ENCODE measurements around the gene COL23A1. TPM values are rescaled to one million over a fixed set of nuclear protein-coding genes. Genes with fewer than 3 reads are reported as not detected.

Gene COL23A1
- polyA plus RNA-seq, 3 donors: 0.11 to 0.21 TPM; not detected in 1

DNA sequence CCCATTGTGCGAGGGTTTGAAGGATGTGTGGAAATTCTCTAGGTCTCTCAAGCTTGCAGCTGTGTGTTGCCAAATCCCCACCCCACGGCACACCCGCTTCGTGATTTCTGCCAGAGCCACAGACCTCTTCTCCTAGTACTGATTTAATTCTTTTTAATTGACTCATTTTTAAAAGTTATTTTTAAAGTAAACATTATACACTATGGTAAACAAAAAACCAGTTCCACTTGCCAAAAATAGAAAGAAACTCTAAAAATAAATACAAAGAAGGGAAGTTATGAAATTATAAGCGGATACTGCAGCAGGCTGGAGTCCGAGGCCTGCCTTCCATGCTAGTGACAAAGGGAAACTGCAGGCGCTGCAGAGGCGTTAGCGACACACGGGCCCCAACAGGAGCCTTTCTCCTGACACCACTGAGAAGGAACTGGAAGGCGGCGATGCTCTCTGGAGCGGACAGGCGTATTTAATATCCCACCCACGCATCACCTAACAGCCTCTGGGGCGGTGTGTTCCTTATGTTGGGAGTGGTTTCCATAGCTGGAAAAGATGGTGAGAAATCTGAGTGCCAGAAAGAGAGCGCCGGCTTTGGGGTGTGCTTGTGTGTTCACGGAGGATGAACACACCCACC is 122.5 kb downstream of the COL23A1 start:
- Histone ChIP-seq H3K27ac (ENCODE audit: low read depth in 1 of 2, low read length in 2 of 2) (peak overlapping the region; percentile 59 to 88), H3K79me2 (ENCODE audit: insufficient read depth, low read length) (peaks cover 33% of the 10 kb centered on the region), H3K4me3 (replicated peaks in 1 of 3; ENCODE audit: low read depth in 2 of 3, low read length in 3 of 3) (peak overlapping the region in 2 of 3 experiments; percentile 6 to 48), H4K20me1 (ENCODE audit: insufficient read depth, low read length) (no peaks in the 10 kb centered on the region), H3K4me2 (replicated peaks; ENCODE audit: extremely low read depth, low read length, poor library complexity, severe bottlenecking) (peak overlapping the region; percentile 70), H3K9me3 (replicated peaks in 1 of 2; ENCODE audit: control insufficient read depth in 1 of 2, insufficient read depth in 1 of 2, low read length in 2 of 2) (no peaks in the 10 kb centered on the region), H2AFZ (ENCODE audit: insufficient read depth, low read depth, low read length, poor library complexity, severe bottlenecking) (peak overlapping the region; percentile 44), H3K9ac (ENCODE audit: insufficient read depth, low read length, poor library complexity, severe bottlenecking) (no peak overlapping the region), H3K27me3 (ENCODE audit: control insufficient read depth in 2 of 2, insufficient read depth in 2 of 2, low read length in 2 of 2) (no peaks in the 10 kb centered on the region), H3K4me1 (ENCODE audit: control insufficient read depth in 1 of 2, insufficient read depth in 2 of 2, low read length in 2 of 2) (peaks cover 52 to 62% of the 10 kb centered on the region in 2 donors), H3K36me3 (replicated peaks in 1 of 2; ENCODE audit: control insufficient read depth in 1 of 2, insufficient read depth in 2 of 2, low read length in 2 of 2) (no peaks in the 10 kb centered on the region)
- peak overlapping the region; percentile 6 to 97 (median 87) for H3K27ac Mint-ChIP-seq
- H3K9me3 Mint-ChIP-seq: peaks cover 0 to 2% (median 0%) of the 10 kb centered on the region in 7 donors
- peak; percentile 60 to 80 (median 69) for DNase-seq
- H3K36me3 Mint-ChIP-seq: no peaks in the 10 kb centered on the region
- intact Hi-C loops (cut with micrococcal nuclease): no loop called here
- peaks cover 51% of the 10 kb centered on the region for H3K4me1 Mint-ChIP-seq
- 3% methylated on average over 5 of the region's 19 CpGs for WGBS (ENCODE audit: insufficient coverage)
- TF ChIP-seq, protein P1, sequence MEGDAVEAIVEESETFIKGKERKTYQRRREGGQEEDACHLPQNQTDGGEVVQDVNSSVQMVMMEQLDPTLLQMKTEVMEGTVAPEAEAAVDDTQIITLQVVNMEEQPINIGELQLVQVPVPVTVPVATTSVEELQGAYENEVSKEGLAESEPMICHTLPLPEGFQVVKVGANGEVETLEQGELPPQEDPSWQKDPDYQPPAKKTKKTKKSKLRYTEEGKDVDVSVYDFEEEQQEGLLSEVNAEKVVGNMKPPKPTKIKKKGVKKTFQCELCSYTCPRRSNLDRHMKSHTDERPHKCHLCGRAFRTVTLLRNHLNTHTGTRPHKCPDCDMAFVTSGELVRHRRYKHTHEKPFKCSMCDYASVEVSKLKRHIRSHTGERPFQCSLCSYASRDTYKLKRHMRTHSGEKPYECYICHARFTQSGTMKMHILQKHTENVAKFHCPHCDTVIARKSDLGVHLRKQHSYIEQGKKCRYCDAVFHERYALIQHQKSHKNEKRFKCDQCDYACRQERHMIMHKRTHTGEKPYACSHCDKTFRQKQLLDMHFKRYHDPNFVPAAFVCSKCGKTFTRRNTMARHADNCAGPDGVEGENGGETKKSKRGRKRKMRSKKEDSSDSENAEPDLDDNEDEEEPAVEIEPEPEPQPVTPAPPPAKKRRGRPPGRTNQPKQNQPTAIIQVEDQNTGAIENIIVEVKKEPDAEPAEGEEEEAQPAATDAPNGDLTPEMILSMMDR (IDR thresholded peaks at IDR 0.05): no peak
- peak overlapping the region; percentile 70 to 77 for H3K4me3 Mint-ChIP-seq
- H3K27me3 Mint-ChIP-seq (ENCODE audit: low read depth in 3 of 3): peaks cover 0 to 4% (median 0%) of the 10 kb centered on the region in 3 donors

GRCh38 chr5:178467205-178467567 is 123.0 kb downstream of the COL23A1 start:
- Mint-ChIP-seq H3K4me1 (peaks cover 54% of the 10 kb centered on the region), H3K27me3 (ENCODE audit: low read depth in 3 of 3) (peaks cover 0 to 4% (median 0%) of the 10 kb centered on the region in 3 donors), H3K9me3 (peaks cover 0 to 2% (median 0%) of the 10 kb centered on the region in 7 donors), H3K27ac (peak overlapping the region; percentile 6 to 97 (median 87)), H3K4me3 (peak overlapping the region; percentile 70 to 77), H3K36me3 (no peaks in the 10 kb centered on the region)
- H3K9ac ChIP-seq (ENCODE audit: insufficient read depth, low read length, poor library complexity, severe bottlenecking): no peak overlapping the region
- DNase-seq: no peak
- intact Hi-C loops (cut with micrococcal nuclease): no loop called here
- no peaks in the 10 kb centered on the region for H3K27me3 ChIP-seq (ENCODE audit: control insufficient read depth in 2 of 2, insufficient read depth in 2 of 2, low read length in 2 of 2)
- peaks cover 57 to 67% of the 10 kb centered on the region in 2 donors for H3K4me1 ChIP-seq (ENCODE audit: control insufficient read depth in 1 of 2, insufficient read depth in 2 of 2, low read length in 2 of 2)
- no peaks in the 10 kb centered on the region for H3K9me3 ChIP-seq (replicated peaks in 1 of 2; ENCODE audit: control insufficient read depth in 1 of 2, insufficient read depth in 1 of 2, low read length in 2 of 2)
- WGBS (ENCODE audit: insufficient coverage): 11% methylated on average over 6 of the region's 7 CpGs
- no peaks in the 10 kb centered on the region for H3K36me3 ChIP-seq (replicated peaks in 1 of 2; ENCODE audit: control insufficient read depth in 1 of 2, insufficient read depth in 2 of 2, low read length in 2 of 2)
- TF ChIP-seq, protein P1 (IDR thresholded peaks at IDR 0.05): no peak
- no peaks in the 10 kb centered on the region for H4K20me1 ChIP-seq (ENCODE audit: insufficient read depth, low read length)
- H2AFZ ChIP-seq (ENCODE audit: insufficient read depth, low read depth, low read length, poor library complexity, severe bottlenecking): peak overlapping the region; percentile 44
- H3K4me3 ChIP-seq (replicated peaks in 1 of 3; ENCODE audit: low read depth in 2 of 3, low read length in 3 of 3): peak overlapping the region in 1 of 3 experiments; percentile 48
- H3K79me2 ChIP-seq (ENCODE audit: insufficient read depth, low read length): peaks cover 33% of the 10 kb centered on the region
- peak overlapping the region; percentile 59 to 88 for H3K27ac ChIP-seq (ENCODE audit: low read depth in 1 of 2, low read length in 2 of 2)
- peak overlapping the region; percentile 70 for H3K4me2 ChIP-seq (replicated peaks; ENCODE audit: extremely low read depth, low read length, poor library complexity, severe bottlenecking)
